Activated T-cell treated with anti-CD3 and anti-CD28 coated beads for 1 hour (primary cell): ENCODE measurements around the gene LSAMP.

ENCODE experiments used
- DNase-seq: peaks from one replicate; pipeline ENCODE4 v3.0.0-alpha.2; 2020; ENCODE audit warnings: low read depth

LSAMP gene

DNA sequence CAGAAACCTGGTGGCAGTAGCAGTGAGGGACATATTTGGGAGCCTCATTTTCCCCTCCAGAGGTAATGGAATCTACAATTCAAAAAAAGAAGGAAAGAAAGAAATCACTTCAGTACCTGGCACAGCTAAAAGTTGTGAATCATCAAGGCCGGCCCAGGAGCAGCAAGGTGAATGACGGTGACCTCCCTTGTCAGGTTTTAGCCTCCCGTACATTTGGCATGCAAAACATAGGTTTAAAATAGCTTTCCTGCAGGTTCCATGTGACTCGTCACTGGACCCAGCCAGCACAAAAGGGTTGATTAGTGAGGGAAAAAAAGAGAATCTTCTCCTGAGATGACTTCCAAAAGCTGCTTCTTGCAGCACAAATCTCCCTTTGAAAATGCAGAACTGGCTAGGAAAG, 394.2 kb downstream of the LSAMP start:
- no peak for DNase-seq

DNA sequence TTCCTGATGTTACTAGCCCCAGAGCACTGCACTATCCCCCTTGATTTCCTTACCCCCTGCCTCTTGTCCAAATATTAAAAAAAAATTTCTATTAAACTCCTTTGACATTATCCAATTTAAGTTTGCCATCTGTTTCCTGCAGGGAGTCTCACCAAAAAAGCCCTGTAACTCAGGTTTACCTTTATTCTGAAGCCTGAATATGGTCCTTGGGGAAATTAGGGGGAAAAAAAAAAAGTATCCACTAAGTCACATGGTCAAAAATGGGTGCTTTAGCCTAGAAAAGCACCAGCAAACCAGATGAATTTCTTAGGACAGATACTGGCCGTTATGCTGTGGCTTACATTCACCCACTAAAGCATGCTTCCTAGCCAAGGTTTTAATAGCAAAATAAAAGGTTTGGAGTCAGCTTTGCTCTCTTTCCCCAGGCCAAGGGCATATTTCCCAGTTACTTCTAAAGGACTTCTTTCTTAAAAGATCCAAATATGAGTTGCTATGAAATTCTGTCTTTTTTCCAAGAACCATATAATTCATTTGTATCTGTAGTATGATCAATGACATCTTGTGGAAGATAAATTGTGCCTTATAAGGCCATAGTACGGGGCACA, 394.9 kb downstream of the LSAMP start:
- DNase-seq, result no peak

DNA sequence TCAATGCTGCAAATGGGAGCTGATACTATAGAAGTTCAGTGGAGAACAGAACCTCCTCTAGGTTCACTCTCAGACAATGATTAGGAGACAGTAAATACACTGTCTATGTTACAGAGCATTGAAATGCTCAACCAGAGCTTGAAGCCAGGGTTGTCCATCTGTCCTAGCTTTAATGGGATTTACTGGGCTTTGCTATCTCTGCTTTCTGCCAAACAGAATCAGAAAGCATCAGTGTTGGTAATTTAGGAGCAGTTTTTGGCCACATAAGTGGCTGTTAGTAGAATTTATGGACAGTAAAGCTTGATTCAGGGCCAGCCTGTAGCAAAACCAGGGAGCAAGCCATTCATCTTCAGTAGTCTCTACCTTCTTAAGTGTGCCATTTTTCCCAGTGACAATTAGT, 396.3 kb downstream of the LSAMP start:
- DNase-seq, result no peak

DNA sequence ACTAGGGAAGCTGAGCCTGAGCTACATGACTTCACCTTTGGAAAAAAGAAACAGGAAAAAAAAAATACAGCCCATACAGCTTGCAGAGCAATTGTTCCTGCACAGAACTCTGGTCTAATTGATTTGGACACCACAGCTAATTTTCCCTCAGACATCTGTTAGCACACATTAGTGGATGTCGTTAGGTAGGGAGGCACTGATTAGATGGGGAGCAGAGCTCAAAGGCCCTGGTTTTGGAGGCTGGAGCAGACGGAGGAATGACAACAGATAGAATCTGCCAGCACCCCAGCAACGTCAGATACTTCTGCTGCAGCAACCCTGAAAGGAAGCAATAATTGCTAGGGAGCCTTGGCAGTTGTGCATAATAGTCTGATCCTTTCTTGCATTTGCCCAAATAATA, 398.9 kb downstream of the LSAMP start:
- no peak for DNase-seq

DNA sequence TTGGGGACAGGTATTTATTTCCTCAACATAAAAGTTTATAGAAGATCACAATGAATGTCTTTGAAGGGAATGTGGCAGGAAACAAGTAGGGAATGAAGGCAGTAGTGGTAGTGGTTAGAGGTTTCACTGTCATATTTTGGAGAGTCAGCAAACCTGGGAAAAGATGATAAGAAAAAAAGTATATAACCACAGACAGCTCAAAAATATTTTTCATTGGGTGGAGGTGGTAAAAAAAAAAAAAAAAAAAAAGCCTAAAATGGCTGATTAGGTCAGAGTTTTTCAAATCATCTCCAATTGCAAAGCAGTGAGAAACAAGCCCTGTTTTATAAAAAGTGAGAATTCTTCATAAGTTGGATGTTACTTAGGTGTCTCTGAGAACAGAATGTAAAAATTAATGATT, 400.0 kb downstream of the LSAMP start:
- no peak for DNase-seq

DNA sequence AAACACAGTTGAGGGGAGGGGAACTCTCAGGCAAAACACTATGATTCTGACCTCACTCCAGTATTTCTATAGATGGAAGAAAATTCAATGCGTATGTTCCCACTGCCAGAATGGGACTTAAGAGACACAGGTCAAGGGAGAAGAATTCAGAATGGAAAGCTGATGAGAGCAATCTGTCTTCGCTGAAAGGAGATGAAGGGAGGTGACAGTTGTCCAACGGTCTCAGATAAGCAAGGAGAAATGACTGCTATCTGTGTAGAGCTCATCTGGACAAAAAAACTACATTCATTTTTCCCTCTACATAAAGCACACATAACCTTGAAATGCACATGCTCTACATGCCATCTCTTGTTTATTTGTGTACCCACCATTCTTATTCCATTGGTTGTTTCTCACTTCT, 405.1 kb downstream of the LSAMP start:
- no peak for DNase-seq

DNA sequence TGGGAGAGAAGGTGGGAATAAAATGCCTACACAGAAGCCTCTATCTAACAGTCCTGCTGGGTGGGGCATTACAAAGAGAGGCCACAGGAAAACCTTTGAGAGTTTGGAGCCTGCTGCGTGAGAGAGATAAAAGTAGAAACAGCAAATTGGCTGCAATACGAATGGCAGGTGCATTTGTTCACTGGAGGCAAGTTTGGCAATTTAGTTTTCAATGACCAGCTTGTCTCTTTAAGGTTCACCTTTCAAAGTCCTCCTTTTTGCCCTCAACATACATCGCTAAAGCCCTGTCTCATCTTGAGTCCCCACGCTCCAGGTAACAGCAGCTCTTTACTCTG, 405.7 kb downstream of the LSAMP start:
- DNase-seq, result no peak

DNA sequence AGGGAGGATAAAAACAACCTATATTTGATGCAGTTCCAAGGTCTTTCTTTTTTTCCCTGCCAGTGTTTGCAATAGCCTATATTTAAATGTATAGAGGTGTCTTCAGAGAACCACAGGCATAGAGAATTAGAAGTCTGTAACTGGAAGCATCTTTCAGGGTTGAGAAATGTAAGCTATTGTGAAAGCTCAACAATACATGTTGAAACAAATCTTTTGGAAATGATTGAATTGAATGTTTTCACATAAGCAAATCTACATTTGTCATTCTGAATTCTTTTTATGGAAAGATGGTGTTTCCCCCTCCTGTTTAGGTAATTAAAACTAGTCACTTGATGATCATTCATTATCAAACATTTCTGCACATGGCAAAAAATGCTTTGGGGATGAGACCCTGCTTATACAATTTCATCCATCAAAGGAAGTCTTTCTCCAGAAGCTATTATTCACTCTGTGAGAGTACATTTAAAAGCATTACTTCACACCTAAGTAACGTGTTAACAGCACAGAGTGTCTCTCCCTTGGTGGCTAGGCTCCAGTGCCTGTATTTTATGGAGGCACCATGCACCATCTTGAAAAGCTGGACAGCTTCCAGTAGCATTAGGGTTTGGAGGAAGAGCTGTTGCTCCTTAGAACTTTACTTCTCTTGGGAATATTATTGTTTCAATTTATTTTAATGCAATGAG, 406.2 kb downstream of the LSAMP start:
- no peak for DNase-seq

DNA sequence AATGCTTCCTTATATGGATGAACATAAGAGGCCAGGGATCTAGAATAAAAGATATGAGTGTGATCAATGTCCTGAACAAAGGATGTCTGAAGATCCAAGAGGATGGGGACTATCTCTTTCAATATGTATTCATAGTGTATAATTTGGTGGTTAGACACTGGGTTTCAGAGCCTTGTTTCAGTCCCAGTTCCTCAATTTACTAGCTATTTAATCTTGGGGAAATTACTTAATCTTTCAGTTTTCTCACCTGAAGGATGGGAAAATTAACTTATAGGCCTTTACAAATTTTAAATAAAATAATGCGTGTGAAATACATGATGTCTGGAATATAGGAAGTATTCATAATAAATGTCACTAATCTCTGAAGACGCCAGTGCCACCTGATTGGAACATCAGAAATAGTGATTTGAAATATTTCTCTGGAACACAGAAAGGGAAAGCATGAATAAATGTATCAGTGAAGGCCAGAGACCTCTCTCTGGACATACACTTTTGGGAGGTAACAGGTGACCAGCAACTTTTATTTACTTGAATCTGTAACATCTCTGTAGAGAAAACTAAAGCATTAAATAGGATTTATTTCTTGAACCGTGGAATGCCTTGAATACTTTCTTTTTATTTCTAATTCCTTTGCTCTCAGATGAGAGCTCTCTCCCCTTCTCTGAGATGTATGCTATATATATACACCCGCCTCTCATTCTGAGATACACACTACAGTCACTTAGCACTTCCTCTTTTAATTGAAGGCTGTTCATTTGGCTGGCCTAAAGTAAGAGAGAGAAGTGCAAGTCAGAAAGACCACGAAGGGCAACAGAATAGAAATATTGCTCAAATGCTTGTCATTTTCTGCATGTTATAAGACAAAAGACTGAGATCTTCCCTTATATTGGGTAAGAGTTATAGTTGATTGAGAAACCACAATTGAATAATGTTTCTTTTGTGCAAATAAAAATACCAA, 407.1 kb downstream of the LSAMP start:
- DNase-seq, result no peak

DNA sequence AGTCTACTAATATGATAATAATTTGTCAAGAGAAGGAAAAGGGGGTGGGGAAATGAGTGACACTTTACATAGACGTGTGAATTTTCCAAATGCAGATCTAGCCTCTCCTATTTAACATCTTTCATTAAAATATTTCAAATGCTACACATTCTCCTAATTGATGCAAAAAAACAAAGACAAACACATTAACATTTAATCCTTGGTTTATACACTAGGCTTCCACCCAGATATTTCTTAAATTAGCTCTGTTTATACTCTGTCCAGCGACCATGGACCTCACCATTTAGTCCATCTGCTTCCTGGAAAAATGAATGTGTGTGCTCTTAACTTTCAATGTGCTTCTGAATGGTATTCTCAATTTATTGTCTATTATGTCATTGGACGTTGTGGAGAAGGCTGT, 409.9 kb downstream of the LSAMP start:
- DNase-seq, result no peak

DNA sequence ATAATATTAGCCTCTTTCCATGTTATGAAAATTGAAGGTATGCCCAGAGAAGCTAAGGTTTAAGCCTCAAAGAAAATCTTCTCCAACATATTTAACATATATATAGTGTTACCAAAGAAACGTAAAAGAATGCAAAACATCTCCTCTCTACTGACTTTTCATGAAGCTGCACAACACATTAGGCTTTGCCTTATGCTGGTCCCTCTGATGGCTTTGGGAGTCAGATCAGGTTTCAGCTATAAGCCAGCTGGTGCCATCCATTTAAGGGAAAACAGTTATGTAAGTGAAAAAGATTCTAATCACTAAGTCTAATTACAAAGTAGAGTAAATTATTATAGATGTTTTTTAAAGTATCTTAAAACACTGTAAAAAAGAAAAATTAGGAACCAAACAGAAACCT, 410.5 kb downstream of the LSAMP start:
- DNase-seq, result no peak

DNA sequence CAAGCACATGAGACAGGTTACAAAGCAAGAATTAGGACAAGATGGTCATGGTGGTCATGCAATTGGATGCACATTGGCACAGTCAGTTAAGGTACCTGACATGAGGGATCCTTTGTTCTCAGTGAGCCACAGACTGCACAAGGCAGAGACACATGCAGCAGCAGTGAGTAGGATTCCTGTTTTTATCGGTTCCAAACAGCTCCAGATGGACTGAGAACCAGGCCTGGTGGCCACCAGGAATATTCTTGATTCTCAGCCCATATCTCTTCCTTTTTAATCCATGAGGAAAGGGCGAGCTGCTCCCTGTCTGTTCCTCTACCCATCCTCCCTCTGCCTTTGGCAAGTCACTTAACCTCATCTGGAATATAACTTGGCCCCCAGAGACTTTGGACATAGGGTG, 411.2 kb downstream of the LSAMP start:
- DNase-seq, result no peak

DNA sequence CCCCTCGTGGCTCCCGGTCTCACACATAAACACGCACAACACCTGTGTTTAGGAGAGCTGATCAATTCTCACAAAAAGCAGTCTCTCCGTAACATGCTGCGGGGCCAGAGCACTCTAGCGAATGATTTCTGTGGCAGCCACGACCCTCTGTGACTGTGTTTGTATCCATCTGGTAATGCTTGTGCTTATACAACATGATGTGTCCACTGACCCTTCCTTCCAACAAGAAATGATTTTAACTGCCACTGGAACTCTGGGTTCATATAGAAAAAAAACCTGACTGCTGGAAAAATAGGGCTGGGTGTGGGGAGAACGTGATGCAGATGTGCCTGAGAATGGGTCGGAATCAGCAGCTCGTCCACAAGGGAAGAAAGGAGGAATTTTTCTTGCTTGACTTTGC, 411.8 kb downstream of the LSAMP start:
- DNase-seq, result no peak

DNA sequence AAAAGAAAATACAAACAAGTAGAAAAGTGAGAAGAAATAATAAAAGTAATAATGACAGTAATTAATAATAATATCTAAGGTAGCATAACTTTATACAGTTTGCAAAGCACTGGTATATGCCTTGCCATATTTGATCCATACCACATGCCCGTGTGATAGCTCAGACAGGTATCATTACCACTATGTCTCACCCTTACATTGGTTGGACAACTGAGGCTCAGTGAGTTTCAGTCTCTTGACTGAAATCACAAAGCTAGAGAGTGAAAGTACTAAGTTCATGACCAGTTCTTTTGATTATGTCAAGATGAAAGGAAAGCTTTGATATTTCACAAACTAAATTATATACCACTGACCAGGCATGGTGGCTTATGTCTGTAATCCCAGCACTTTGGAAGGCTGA, 413.1 kb downstream of the LSAMP start:
- DNase-seq, result no peak

DNA sequence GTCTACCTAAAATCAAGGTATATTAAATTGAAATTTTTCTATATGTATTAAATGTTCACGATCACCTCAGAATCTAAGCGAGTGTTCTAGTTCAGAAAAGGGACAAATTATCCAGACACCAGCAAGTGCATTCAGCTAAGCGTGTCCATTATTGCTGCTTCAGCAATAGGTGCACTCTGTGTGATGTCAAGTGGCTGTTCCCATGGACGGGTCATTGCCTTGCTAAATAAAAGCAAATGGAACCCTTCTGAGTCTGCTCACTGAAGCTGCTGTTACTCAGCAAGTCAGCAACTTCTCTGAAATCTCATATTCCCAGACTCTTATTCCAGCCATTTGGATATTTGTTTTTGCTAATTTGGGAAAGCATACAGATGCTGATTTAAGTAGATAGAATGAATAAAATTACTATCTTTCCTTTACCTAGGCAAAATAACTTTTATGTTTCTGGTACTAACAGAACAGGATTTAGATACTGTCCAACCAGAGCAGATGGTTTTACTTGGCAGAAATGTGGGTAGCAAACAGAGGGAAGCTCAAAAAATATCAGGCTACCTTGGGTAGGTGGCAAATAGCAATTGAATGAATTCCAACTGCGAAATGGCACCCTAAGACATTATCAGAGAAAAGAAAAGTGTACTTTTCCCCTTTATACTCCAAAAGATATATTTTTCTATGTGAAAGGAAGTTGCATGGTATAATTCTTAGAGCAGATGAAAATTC, 415.0 kb downstream of the LSAMP start:
- DNase-seq, result no peak

DNA sequence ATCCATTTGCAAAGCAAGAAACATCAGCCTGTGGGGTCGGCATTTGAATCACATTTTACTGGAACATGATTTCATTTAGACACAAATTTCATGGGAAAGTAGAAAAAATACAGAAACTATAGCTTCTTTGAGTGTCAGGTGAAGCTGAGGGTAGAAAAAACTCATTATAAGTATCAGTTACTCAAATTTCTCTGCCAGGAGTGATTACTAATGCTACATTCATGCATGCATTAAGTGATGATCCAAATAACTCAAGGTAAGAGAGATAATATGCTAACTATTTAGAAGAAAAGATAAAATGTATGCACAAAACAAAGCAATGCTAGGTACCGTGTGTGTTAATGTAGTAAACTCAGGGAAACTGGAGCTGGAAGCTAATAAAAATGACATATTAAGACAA, 416.0 kb downstream of the LSAMP start:
- DNase-seq, result no peak

DNA sequence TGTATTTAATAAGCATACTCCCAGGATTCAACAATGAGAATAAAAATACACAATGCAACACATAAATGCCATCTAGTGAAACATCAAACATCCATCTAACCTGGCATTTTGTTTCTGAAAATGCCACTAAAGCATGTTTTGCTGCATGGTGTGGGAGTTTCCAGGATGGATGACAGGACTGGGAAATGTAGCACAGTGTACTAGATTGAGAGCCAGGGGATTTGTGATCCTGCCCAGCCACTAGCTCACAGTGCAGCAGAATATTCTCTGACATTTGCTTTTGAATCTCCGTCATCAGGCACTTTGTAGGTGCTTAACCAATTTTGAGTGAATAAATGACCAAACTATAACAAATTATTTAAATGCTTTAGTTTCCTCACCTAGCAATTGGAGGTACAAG, 417.1 kb downstream of the LSAMP start:
- no peak for DNase-seq

DNA sequence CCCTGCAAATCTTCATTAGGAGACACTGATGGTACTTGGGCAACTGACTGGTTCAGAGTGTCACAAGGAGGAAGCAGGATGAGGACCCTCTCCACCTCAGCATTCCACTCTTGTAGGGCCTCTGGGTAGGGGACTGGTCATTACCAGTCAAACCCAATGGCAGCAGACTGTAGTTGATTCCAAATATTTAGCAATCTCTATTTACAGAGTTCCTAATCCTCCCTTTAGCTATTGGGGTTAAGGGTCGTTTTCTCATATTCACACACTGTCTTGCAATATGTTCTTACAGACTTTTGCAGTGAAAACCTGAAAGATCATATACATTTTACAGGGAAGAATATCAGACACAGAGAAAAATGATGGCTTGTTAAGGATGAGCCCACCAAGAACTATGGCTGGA, 424.3 kb downstream of the LSAMP start:
- DNase-seq, result no peak

DNA sequence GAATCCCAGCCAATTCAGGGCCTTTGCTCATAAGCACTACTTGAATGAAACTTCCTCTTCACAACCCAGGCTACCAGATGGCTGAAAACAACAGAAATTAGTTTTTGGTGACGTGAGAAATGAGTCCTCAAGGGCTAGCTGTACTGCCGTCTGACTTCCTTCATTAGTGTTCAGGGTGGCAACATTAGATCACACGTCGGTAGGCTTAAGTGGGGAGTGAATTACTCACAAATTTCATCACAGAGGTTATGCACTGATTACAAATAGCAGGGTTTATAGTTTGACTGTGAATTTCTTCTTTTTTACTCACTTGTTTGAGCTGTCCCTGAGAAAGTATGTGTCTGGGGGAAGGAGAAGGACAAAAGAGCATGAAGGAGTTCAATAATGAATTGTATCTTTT, 424.8 kb downstream of the LSAMP start:
- no peak for DNase-seq

DNA sequence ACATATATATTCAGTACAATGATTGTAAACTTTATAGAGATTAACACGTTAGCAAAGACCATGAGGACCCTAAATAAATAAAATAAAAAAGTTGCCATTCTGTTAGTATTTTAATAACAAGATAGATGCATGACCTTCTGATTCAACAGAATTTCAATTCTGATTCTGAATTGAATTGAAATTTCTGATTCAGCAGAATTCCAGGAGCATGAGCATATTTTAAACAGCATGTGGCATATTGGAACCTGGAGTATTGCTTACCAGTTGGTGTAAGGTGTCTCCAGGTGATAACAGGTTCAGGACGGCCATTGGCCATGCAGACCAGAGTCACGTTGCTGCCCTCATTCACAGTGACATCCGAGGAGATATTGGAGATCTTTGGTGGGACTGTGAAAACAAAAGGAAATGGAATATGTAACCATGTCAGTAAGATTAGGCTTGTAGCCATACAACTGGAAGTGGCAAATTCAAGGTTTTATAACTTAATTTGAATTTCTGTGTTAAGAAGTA, 426.0 kb downstream of the LSAMP start:
- no peak for DNase-seq

DNA sequence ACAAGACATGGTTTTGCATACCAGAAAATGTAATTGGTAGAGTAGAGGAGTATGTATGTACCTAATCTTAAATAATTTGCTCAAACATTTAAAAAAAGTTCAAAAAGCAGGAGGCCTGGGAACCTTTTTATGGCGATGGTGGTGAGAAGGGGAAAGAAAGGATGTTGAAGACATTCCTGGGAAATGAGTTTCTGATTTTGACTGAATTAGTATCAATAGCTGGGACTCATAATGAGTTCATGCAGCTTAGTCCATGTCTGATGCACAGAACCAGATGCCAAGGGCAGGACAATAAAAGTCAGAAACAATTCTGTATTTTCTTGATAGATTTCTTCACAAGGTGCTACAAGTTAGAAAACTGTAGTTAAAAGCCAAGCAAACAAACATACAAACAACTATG, 426.6 kb downstream of the LSAMP start:
- DNase-seq, result no peak

DNA sequence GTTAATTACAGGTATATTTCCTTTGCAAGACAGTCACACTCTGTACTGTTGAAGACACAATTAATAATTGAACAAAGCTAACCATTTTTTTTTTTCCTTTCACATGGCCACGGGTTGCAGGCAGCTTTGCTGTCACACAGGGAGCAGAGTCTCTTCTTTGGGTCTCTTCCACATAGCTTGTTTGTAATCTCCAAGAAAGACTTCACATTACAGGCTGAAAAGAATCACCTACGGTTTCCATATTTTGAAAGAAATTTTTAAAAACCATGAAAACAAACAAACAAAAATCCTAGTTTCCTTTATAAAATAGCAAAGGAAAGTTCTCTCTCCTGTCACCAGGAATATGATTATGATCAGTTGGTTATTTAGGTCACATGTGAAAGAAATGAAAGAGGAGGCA, 429.4 kb downstream of the LSAMP start:
- DNase-seq, result no peak
